ENCODE data around the gene AMN.
"Not testable (repeated sequence)": the region's sequence is repeated elsewhere in the genome, so short reads cannot be mapped to it uniquely, and the experiment has no call there.

Gene AMN

GRCh38 chr14:102922490-102923200 lies at the start of gene AMN:
AMN (plus strand) TSS chr14:102922663; CDS start chr14:102922689, 26 bp downstream.
- DNase-seq (ENCODE audit: low read depth in 2 of 2), result no peak

GRCh38 chr14:102873131-102873530 lies 49.3 kb upstream of the AMN start:
- DNase-seq (ENCODE audit: low read depth in 2 of 2), result no peak

- DNase-seq (ENCODE audit: low read depth in 2 of 2), result no peak
Measured at GRCh38 chr14:102873546-102874061, 48.9 kb upstream of the AMN start.

- no peak for DNase-seq (ENCODE audit: low read depth in 2 of 2)
Measured at GRCh38 chr14:102875652-102876051, 46.8 kb upstream of the AMN start.

- not testable (repeated sequence) for DNase-seq (ENCODE audit: low read depth in 2 of 2)
Measured at GRCh38 chr14:102877511-102877910, 45.0 kb upstream of the AMN start.

- no peak for DNase-seq (ENCODE audit: low read depth in 2 of 2)
Measured at GRCh38 chr14:102878174-102878969, 44.1 kb upstream of the AMN start.

- no peak for DNase-seq (ENCODE audit: low read depth in 2 of 2)
Measured at GRCh38 chr14:102878970-102879460, 43.4 kb upstream of the AMN start.

- no peak for DNase-seq (ENCODE audit: low read depth in 2 of 2)
Measured at GRCh38 chr14:102882226-102882906, 40.1 kb upstream of the AMN start.

- no peak for DNase-seq (ENCODE audit: low read depth in 2 of 2)
Measured at GRCh38 chr14:102883089-102883541, 39.3 kb upstream of the AMN start.

- no peak for DNase-seq (ENCODE audit: low read depth in 2 of 2)
Measured at GRCh38 chr14:102883554-102883953, 38.9 kb upstream of the AMN start.

- DNase-seq (ENCODE audit: low read depth in 2 of 2), result no peak
Measured at GRCh38 chr14:102885737-102886447, 36.6 kb upstream of the AMN start.

- DNase-seq (ENCODE audit: low read depth in 2 of 2), result no peak
Measured at GRCh38 chr14:102888748-102889147, 33.7 kb upstream of the AMN start.

GRCh38 chr14:102889615-102890014 lies 32.8 kb upstream of the AMN start:
- DNase-seq (ENCODE audit: low read depth in 2 of 2), result no peak

- DNase-seq (ENCODE audit: low read depth in 2 of 2), result no peak
Measured at GRCh38 chr14:102891111-102891510, 31.4 kb upstream of the AMN start.

- DNase-seq (ENCODE audit: low read depth in 2 of 2), result no peak
Measured at GRCh38 chr14:102891556-102891955, 30.9 kb upstream of the AMN start.

GRCh38 chr14:102892651-102893050 lies 29.8 kb upstream of the AMN start:
- DNase-seq (ENCODE audit: low read depth in 2 of 2), result no peak

GRCh38 chr14:102893452-102893851 lies 29.0 kb upstream of the AMN start:
- DNase-seq (ENCODE audit: low read depth in 2 of 2), result no peak

GRCh38 chr14:102896735-102897134 lies 25.7 kb upstream of the AMN start:
- DNase-seq (ENCODE audit: low read depth in 2 of 2), result not testable (repeated sequence)

GRCh38 chr14:102897299-102898027 lies 25.0 kb upstream of the AMN start:
- DNase-seq (ENCODE audit: low read depth in 2 of 2), result no peak

GRCh38 chr14:102898298-102898697 lies 24.2 kb upstream of the AMN start:
- DNase-seq (ENCODE audit: low read depth in 2 of 2), result no peak

Measured in stimulated activated CD8-positive, alpha-beta memory T cell treated with anti-CD3 and anti-CD28 coated beads, Interleukin-7, amount 100 ng/mL, for 1 hour (primary cell).